Peyer's patch (tissue), 4 donors: Measurements from ENCODE around the gene SLC6A9. TPM values are rescaled to one million over a fixed set of nuclear protein-coding genes. Genes with fewer than 3 reads are reported as not detected.

Experiments used
- DNase-seq, 3 donors: peaks; one replicate each; pipeline ENCODE4 v3.0.0-alpha.2; 2017 to 2019
- H3K27ac ChIP-seq, 4 donors: fragments of 200-600 bp; sonication (generic); one replicate each; pipeline ENCODE4 v1.5.1; 2016 to 2019
- H3K27me3 ChIP-seq, 2 donors: fragments of 200-600 bp; sonication (generic); one replicate each; pipeline ENCODE4 v1.5.1; 2019
- H3K36me3 ChIP-seq, 3 donors: fragments of 200-600 bp; sonication (generic); one replicate each; pipeline ENCODE4 v1.5.1; 2016 to 2019
- H3K4me1 ChIP-seq, 4 donors: fragments of 200-600 bp; sonication (generic); one replicate each; pipeline ENCODE4 v1.5.1; 2016 to 2019
- H3K4me3 ChIP-seq, 4 donors: fragments of 200-600 bp; sonication (generic); 1 replicate in 3 of 4; 2 replicates in 1 of 4; pipeline ENCODE4 v1.5.1; 2016 to 2019; ENCODE audit warnings: mild to moderate bottlenecking in 1 of 4
- H3K9me3 ChIP-seq, 4 donors: fragments of 200-600 bp; sonication (generic); one replicate each; pipeline ENCODE4 v1.5.1; 2016 to 2019; ENCODE audit warnings: mild to moderate bottlenecking in 1 of 4
- CTCF ChIP-seq, 6 experiments: fragments of 450-650 bp in 4 of 6; fragments of 200-600 bp in 2 of 6; sonication (generic) in 1 of 6; IDR thresholded peaks; one replicate each; pipeline ENCODE4 v1.5.1; 2017 to 2019; ENCODE audit warnings: antibody characterized with exemption in 6 of 6, mild to moderate bottlenecking in 3 of 6, moderate library complexity in 1 of 6
- POLR2A ChIP-seq, 2 donors: fragments of 450-650 bp; IDR thresholded peaks; one replicate each; pipeline ENCODE4 v1.5.1; 2017; ENCODE audit warnings: antibody characterized with exemption in 2 of 2, mild to moderate bottlenecking in 2 of 2, moderate library complexity in 2 of 2
- total RNA-seq, 4 donors: library from RNA; depleted of rRNA; stranded (reverse); fragments of >200 nt; gene quantifications; one replicate each; pipeline ENCODE4 v1.1.0, GENCODE V29; 2016

The SLC6A9 gene
- total RNA-seq: 10 to 100 TPM in 2 of 4 donors, 1 to 10 TPM in 2; 8.8 to 19.0 (median 11.5) TPM

DNA sequence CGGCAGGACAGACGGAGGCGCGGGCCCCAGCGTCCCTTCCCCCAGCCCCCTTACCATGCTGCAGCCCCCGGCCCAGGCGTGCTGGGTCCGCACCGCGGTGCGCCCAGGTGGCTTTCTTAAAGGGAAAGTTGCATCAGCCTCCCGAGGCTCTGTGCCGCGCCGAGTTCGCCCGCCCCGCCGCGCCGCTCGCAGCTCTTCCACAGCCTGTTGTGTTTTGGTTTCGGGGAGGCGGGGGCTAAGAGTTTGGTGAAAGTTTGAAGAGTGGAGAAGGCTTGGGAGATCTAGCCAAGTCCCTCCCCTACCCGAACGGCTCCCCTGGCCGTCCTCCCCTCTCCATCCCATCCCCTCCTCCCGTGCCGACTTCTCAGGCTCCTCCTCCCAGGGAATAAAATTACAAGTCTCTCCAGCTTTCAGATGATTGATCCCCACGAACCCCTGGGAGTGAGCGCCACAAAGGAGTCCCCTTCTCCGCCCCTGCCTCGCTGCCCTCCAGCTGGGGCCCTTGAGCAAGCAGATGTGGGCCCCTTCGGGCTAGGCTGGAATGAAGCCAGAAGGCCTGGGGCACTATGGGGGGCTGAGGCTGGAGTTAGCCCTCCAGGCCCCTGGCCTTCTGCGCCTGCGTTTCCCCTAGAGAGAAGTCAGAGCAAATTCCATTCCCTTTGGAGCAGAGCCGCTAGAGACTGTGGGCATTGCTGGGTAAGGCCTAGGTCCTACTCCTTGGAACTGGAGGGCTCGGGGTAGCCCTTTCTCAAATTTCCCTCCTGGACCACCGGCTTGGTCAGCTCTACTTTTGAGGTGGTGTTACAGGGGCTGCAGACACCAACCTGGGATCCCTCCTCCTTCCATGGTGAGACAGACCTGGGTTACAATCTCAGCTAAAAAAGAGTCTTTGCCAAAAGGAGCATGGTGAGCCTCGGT, at the start of gene SLC6A9:
Gene SLC6A9 (minus strand): TSS at position 211 of the 918 bp plus-strand sequence. CDS start 7,185 bp downstream, outside the sequence.
- Histone ChIP-seq H3K4me3 (peak within 1 kb of the TSS; percentile 69 to 87 (median 85)), H3K9me3 (no peaks in the 10 kb centered on the region), H3K27me3 (no peaks in the 10 kb centered on the region), H3K36me3 (no peaks in the 10 kb centered on the region), H3K27ac (peak within 1 kb of the TSS; percentile 75 to 93 (median 93)), H3K4me1 (peaks cover 0 to 50% (median 5%) of the 10 kb centered on the region in 4 donors)
- TF ChIP-seq CTCF (IDR thresholded peaks at IDR 0.05) (no peak), POLR2A (IDR thresholded peaks at IDR 0.05) (no peak)
- DNase-seq: peak; percentile 34 to 67 (median 64)

DNA sequence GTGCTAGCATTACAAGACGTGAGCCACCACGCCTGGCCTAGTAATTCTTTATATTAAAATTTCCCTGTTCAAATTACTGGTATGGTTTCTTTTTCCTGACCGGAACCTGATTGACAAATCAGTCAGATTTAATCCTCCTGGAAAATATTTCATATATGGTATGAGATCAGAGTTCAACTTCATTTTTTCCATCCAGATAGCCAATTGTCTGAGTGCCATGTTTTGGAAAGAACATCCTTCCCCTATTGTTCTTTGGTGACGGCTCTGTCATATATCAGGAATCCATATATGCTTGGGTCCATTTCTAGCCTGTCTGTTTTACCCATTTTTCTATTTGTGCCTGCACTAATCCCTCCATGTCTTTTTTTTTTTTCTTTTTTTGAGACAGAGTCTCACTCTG, 48.3 kb upstream of the SLC6A9 start:
- Histone ChIP-seq H3K4me1 (no peaks in the 10 kb centered on the region), H3K36me3 (no peaks in the 10 kb centered on the region)
- DNase-seq: no peak

DNA sequence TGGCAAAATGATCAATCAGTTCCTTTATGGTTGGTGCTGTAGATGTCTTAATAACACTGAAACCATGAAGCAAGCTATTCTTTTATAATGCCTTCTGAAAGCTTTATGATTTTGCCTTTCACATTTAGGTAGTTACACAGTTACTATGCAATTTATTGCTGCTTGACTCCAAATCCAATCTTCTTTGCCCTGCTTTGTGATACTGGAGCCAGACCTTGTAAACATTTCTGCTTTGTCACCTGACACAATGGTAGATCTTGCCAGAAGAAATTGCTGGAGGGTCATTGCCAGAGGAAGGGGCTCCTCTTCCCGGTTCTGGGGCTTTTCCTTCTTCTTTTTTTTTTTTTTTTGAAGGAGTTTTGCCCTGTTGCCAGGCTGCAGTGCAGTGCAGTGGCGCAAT, 46.8 kb upstream of the SLC6A9 start:
- H3K27me3 ChIP-seq: no peaks in the 10 kb centered on the region

More for the DNA sequence above, 48.3 kb upstream of the SLC6A9 start:
- no peak overlapping the region for H3K4me3 ChIP-seq
- H3K27me3 ChIP-seq: no peaks in the 10 kb centered on the region
- no peak overlapping the region for H3K27ac ChIP-seq
- no peaks in the 10 kb centered on the region for H3K9me3 ChIP-seq
- no peak for TF ChIP-seq CTCF (IDR thresholded peaks at IDR 0.05)
- TF ChIP-seq POLR2A (IDR thresholded peaks at IDR 0.05): no peak

DNA sequence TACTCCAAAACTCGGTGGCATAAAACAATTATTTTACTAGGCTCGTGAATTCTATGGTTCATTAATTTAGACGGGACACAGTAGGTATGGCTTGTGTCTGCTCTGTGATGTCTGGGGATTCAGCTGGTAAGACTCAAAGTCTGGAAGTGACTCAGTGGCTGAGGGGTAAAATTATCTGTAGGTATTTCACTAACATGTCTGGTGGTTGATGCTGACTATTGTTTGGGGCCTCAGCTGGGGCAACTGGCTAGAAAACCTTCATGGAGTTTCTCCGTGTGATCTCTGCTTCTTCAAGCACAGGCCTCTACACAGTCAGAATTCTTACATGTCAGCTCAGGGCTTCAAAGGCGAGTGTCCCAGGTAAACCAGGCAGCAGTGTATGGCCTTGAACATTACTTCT, 46.2 kb upstream of the SLC6A9 start:
- Histone ChIP-seq H3K27me3 (no peaks in the 10 kb centered on the region), H3K4me1 (no peaks in the 10 kb centered on the region), H3K9me3 (no peaks in the 10 kb centered on the region), H3K36me3 (no peaks in the 10 kb centered on the region), H3K4me3 (no peak overlapping the region), H3K27ac (no peak overlapping the region)
- DNase-seq: no peak
- TF ChIP-seq CTCF (IDR thresholded peaks at IDR 0.05): no peak
- no peak for TF ChIP-seq POLR2A (IDR thresholded peaks at IDR 0.05)

More for the DNA sequence above, 46.8 kb upstream of the SLC6A9 start:
- H3K4me1 ChIP-seq: no peaks in the 10 kb centered on the region
- no peaks in the 10 kb centered on the region for H3K36me3 ChIP-seq
- no peaks in the 10 kb centered on the region for H3K9me3 ChIP-seq
- no peak overlapping the region for H3K4me3 ChIP-seq
- TF ChIP-seq CTCF (IDR thresholded peaks at IDR 0.05): no peak
- TF ChIP-seq POLR2A (IDR thresholded peaks at IDR 0.05): no peak
- H3K27ac ChIP-seq: no peak overlapping the region
- DNase-seq: no peak

DNA sequence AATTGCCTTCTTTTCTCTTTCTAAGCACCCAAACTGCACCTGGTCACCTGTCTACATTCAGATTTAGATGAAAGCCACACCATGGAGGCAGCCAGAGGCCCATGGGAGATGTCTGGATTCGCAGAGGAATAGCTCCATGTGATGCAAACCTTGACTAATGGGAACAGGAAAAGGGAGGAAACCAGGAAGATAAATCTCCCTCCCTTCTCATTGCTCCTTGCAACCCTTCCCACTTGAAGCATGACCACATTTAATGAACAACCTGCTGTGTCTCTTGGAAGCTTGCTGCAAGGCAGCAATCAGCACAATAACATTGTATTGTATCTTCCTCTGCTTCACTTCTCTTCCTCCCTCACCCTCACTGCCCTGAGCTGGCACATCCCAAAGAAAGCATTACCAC, 44.8 kb upstream of the SLC6A9 start:
- TF ChIP-seq CTCF (IDR thresholded peaks at IDR 0.05): no peak
- TF ChIP-seq POLR2A (IDR thresholded peaks at IDR 0.05): no peak
- no peaks in the 10 kb centered on the region for H3K27me3 ChIP-seq
- DNase-seq: no peak
- no peak overlapping the region for H3K4me3 ChIP-seq
- no peaks in the 10 kb centered on the region for H3K9me3 ChIP-seq
- no peaks in the 10 kb centered on the region for H3K36me3 ChIP-seq
- no peaks in the 10 kb centered on the region for H3K4me1 ChIP-seq
- no peak overlapping the region for H3K27ac ChIP-seq
